ENCODE data around the gene SDE2.

GRCh38 chr1:226035915-226036314 lies 36.8 kb upstream of the SDE2 start:
- no peak for TF ChIP-seq CTCF (conservative IDR thresholded peaks at IDR 0.05 in 1 of 2, IDR thresholded peaks at IDR 0.05 in 1 of 2; ENCODE audit: extremely low read depth in 1 of 2, insufficient read depth in 1 of 2, low read depth in 1 of 2, low read length in 2 of 2)
- TF ChIP-seq EZH2 (IDR thresholded peaks at IDR 0.05; ENCODE audit: borderline replicate concordance, low read length), result no peak

All from mammary epithelial cell (primary cell).